Cardiac septum (tissue), 1 donor: ENCODE data around the gene ATG2B. TPM values are rescaled to one million over a fixed set of nuclear protein-coding genes. Genes with fewer than 3 reads are reported as not detected.
"Not testable (repeated sequence)": the region's sequence is repeated elsewhere in the genome, so short reads cannot be mapped to it uniquely, and the experiment has no call there.

Experiments
- DNase-seq: peaks from one replicate; pipeline ENCODE4 v3.0.0-alpha.2; 2020; ENCODE audit warnings: low spot score
- intact Hi-C: fragments of 100-400 bp; cut with DNase I; formaldehyde crosslinking; loops from one replicate; pipeline ENCODE4 v1.14.0; 2022
- total RNA-seq: library from RNA; stranded (reverse); fragmentation: NEBNext Ultra II Directional; extraction: Animal tissue kit (Norgen Biotek cat#: 25700); gene quantifications from one replicate; pipeline ENCODE4 v1.2.1, GENCODE V29; 2021
- donor health status: DM: no; HTN: no; CAD: no.

ATG2B gene
- total RNA-seq, 1 donor from 2014 or later, result 14.2 TPM

GRCh38 chr14:96261053-96261452 is 102.1 kb downstream of the ATG2B start:
- intact Hi-C loops, result no loop called here
- DNase-seq, result no peak

DNA sequence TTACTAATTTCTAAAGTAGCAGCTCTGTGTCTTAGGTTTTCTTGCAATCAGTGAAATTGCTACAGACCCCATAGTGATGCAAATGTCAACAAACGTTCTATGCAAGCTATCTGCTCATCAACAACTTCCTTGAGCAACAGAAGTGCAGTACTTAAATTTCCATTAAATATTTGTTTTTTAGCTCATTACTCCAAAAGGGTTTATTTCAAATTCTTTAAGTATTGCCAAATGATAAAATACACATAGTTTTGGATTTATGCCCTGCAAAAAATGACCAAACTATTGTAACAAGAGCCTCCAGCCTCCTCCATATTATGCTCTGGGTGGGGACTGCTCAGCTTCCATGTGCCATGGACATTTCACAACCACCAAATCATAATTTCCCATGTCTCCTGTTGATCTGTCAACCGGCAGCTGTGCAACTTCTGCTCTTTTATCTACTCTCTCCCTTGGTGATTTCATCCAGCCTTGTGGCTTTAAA is 102.8 kb downstream of the ATG2B start:
- intact Hi-C loops, result no loop called here
- no peak for DNase-seq

DNA sequence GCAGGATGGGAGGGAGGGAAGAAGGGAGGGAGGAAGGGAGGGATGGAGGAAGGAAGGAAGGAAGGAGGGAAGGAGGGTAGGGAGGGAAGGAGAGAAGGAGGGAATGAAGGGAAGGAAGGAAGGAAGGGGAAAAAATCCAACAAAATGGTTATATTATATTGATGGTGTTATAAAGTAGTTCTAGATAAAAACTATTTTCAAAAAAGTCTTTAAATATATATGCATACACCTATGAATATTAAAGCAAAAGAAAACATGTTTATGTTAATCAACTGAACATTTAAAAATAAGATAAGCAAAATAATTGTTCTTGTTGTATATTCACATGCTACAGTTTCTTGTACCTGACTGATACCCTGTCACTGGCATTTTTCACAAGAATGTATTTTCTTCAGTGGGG is 105.2 kb downstream of the ATG2B start:
- intact Hi-C loops, result no loop called here
- no peak for DNase-seq

GRCh38 chr14:96257056-96257455 is 106.1 kb downstream of the ATG2B start:
- intact Hi-C loops, result no loop called here
- no peak for DNase-seq

DNA sequence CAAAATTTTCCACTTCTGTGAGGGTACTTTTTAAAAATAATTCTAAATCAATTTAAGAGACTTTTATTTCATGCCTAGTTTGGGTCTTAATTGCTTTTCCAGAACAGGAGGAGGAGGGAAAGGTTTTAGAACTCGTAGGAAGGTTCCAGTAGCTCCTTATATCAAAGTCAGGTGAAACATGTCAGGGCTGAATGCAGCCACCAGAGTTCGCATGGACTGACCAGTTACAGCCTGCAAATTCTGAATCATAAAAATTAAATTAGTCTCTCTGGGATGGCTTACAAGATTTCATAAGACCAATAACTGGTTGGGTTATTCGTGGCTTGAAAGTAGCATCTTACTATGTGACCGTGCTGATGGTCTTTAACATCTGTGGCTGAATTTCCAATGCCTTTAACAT is 106.7 kb downstream of the ATG2B start:
- intact Hi-C loops, result no loop called here
- DNase-seq, result no peak

DNA sequence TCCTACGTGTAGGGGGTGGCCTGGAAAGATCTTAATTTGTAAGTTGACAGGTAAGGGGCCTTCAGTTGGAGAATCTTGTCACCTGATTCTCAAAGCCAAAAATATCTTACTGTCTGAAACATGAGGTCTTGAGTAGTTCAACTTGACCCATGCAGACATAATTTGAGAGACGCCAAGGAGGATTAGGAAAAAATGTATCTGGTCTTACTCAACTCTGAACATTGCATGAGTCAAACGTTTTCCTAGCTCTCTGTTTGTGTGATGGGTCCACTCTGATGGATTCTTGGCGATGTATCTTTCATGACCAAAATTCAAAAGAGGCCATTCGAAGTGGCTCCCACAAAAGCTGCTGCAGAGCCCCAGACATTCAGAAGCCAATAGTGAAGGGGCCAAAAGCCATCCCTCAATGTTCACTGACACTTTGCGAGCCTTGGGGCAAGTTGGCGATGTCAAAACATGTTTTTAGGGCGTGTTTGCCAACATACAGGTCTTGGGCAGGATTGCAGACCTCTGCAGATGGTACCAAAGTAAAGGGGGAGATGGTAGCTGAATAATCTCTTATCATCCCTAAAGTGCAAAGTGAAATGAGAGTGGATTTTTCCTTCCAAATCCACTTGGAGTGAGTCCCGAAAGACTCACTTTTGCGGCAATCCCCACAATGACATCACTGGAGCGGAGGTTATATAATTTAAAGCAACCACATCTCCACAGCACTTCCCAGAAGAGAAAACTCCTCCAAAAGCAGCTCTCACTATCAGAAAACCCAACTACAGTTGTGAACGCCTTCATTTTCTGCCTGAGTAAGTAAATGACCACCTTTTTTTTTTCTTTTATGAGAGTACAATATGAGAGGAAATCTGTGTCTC is 107.4 kb downstream of the ATG2B start, which contains the start of gene BDKRB1:
TSS of gene BDKRB1 (plus strand) at position 710 of the 866 bp plus-strand sequence. CDS start 7,473 bp downstream, outside the sequence.
- no peak for DNase-seq
- intact Hi-C loops, result no loop called here

- no peak for DNase-seq
- intact Hi-C loops, result no loop called here
Measured at GRCh38 chr14:96254687-96255086, 108.5 kb downstream of the ATG2B start.

DNA sequence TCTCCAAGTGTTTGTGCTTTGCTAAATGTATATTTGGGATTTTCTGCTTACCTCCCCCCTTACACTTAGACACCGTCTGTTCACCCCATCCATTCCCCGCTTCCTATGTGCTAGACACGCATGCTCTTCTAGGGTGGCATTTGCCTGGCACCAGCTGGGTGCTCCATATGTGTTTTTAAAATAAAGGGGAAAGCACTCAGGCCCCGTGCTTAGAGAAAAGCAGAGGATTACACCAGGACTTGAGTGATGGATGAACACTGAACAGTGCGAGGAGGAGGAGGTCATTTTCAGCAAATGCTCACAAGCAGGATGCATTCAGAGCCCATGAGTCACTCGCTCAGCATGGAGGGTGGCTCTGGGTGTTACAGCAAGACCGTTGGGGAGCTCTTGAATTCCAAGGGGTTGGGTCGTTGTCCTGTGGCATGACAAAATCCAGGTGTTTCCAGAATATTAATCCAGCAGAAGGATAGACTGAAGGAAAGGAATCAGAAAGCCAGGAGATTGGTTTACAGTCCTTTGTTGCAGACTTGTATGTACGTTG is 110.1 kb downstream of the ATG2B start:
- intact Hi-C loops, result no loop called here
- no peak for DNase-seq

DNA sequence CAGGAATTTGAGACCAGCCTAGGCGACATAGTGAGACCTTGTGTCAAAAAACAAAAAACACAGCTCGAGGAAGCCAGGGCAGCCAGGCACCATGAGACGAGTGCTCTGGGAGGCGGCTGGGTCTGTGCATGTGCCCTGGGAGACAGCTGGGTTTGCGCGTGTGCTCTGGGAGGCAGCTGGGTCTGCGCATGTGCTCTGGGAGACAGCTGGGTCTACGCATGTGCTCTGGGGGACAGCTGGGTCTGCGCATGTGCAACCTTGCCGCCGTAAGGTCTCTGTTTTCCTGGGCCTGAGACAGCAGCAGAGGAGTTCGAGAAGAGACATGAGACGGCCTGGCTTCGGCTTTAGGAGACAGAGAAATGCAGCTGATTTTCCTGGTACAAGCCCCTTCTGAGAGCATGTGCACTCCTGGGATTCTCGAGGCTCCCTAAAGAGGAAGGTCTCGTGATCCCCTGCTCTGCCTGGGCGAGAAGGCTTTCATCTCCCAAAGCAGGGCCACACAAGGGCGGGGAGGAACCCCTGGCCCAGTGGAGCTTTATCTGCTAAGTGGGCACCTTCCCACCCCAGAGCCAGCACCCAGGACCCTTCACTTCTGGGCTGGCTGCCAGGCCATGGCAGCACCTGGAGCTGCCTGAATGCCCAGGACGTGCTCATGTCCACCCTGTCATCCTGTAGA is 110.7 kb downstream of the ATG2B start:
- intact Hi-C loops, result no loop called here

GRCh38 chr14:96251656-96252155 is 111.4 kb downstream of the ATG2B start:
- no peak for DNase-seq
- intact Hi-C loops, result no loop called here

More for the DNA sequence above, 110.7 kb downstream of the ATG2B start:
- no peak for DNase-seq

DNA sequence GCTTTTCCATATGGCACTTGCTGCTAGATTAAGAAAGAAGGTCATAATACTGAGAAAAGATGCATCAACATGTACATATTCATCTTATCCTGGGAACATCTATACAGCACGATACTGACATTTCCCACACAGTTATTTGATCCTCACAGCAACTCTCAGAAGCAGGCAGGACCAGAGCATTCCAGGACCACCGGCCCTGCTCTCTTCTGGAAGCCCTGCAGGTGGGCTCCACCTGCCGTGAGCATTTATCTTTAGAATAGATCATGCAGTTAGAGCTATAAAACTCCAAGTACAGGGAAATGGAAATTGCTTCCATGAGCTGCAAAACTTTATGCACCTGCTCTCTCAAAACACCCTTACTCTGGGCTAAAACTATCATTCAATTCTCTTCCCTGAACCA is 112.7 kb downstream of the ATG2B start:
- intact Hi-C loops, result no loop called here
- DNase-seq, result no peak

GRCh38 chr14:96249029-96249428 is 114.1 kb downstream of the ATG2B start:
- no peak for DNase-seq
- intact Hi-C loops, result no loop called here

DNA sequence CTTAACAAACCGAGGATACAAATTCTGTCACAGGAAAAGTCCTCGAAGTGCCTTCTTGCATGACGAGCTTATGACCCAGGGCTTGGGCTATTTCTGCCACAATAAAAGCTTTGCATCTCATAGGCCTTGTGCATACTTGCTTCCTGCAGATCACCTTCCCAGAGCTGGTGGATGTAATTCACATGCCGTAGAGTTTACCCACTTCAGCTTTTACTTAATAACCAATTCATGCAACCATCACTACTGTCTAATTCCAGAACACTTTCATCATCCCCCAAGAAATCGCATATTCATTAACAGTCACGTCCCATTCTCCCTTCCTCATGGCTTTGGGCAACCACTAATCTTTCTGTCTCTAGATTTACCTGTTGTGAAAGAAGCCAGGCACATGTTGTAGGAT is 116.1 kb downstream of the ATG2B start:
- no peak for DNase-seq
- intact Hi-C loops, result no loop called here

DNA sequence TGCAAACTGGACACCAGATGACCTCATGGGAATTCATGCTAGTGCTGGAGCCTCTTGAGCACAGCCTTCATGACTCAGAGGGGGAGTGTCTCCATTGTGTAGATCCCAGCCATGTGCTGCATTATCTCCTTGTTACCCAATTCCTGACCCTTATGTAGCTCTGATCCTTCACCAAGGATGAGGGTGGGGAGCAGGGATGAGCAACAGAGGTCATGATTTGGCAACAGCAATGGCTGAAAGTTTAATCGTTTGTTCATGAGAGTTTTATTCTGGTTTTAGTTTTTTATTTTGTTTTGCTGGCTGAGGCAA is 116.6 kb downstream of the ATG2B start:
- intact Hi-C loops, result no loop called here
- no peak for DNase-seq

- intact Hi-C loops, result no loop called here
- DNase-seq, result no peak
Measured at GRCh38 chr14:96245710-96246538, 117.2 kb downstream of the ATG2B start.

DNA sequence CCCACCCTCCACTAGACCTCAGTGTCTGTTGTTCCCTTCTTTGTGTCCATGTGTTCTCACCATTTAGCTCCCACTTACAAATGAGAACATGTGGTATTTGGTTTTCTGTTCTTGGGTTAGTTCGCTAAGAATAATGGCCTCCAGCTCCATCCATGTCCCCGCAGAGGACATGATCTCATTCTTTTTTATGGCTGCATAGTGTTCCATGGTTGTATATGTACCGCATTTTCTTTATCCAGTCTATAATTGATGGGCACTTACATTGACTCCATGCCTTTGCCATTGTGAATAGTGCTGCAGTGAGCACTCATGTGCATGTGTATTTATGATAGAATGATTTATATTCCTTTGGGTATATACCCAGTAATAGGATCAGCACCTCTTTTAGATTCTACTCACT is 118.1 kb downstream of the ATG2B start:
- DNase-seq, intact Hi-C loops: not testable (repeated sequence)

DNA sequence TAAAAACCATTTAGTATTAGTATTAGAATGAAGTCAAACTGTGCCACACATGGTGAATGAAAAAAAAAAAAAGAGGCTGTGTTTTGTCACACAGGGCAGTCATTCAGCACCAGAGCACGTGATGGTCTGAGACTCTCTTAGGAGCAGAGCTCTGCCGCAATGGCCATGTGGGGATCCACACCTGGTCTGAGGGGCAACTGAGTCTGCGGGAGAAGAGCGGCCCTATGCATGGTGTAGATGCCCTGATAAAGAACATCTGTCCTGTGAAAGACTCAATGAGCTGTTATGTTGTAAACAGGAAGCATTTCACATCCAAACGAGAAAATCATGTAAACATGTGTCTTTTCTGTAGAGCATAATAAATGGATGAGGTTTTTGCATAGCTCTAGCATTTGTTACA is 119.4 kb downstream of the ATG2B start:
- no peak for DNase-seq

DNA sequence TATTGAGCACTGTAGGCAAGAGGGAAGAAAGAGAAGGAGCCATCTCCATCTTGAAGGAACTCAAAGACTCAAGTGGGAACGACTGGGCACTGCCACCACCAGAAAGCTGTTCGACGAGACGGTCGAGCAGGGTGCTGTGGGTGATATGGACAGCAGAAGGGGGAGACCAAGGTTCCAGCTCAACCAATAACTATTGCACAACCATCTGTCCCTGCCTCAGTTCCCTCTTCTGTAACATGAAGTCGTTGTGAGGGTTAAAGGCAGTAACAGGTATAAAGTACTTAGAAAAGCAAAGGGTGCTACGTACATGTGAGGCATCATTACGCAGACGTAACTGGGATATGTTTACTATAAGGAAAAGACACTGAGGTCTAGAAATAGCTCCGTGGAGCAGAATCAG is 121.0 kb downstream of the ATG2B start:
- no peak for DNase-seq
- intact Hi-C loops, result no loop called here

More for the DNA sequence above, 119.4 kb downstream of the ATG2B start:
- intact Hi-C loops, result no loop called here

- intact Hi-C loops, result no loop called here
- DNase-seq, result no peak
Measured at GRCh38 chr14:96240641-96241040, 122.5 kb downstream of the ATG2B start.

GRCh38 chr14:96239711-96240141 is 123.4 kb downstream of the ATG2B start:
- intact Hi-C loops, result no loop called here
- DNase-seq, result no peak
